Measurements from ENCODE around the gene JAGN1. TPM values are rescaled to one million over a fixed set of nuclear protein-coding genes. Genes with fewer than 3 reads are reported as not detected.
"Not testable (repeated sequence)": the region's sequence is repeated elsewhere in the genome, so short reads cannot be mapped to it uniquely, and the experiment has no call there.

The JAGN1 gene
- total and polyA plus RNA-seq, 2 donors: 24.2 to 37.5 TPM

DNA sequence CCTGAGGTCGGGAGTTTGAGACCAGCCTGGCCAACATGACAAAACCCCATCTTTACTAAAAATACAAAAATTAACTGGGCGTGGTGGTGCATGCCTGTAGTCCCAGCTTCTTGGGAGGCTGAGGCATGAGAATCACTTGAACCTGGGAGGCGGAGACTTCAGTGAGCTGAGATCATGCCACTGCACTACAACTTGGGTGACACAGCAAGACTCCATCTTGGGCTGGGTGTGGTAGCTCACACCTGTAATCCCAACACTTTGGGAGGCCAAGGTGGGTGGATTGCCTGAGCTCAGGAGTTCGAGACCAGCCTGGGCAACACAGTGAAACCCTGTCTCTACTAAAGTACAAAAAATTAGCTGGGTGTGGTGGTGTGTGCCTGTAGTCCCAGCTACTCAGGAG lies 14.2 kb upstream of the JAGN1 start:
- not testable (repeated sequence) for H3K27me3 ChIP-seq (ENCODE audit: control insufficient read depth in 2 of 2, insufficient read depth in 1 of 2, low read length in 1 of 2); H3K9me3 ChIP-seq (ENCODE audit: control insufficient read depth in 2 of 2, insufficient read depth in 1 of 2, low read length in 1 of 2); H3K4me1 ChIP-seq (ENCODE audit: control insufficient read depth in 2 of 2, insufficient read depth in 2 of 2, low read length in 2 of 2); H3K27ac ChIP-seq (ENCODE audit: low read depth in 1 of 2, low read length in 1 of 2); H3K36me3 ChIP-seq (ENCODE audit: control insufficient read depth in 2 of 2, insufficient read depth in 2 of 2, low read length in 1 of 2); H3K4me3 ChIP-seq (ENCODE audit: low read length in 2 of 2); DNase-seq (ENCODE audit: low read depth in 6 of 9, low spot score in 9 of 9)
- WGBS: 95% methylated on average over 4 of the region's 4 CpGs

DNA sequence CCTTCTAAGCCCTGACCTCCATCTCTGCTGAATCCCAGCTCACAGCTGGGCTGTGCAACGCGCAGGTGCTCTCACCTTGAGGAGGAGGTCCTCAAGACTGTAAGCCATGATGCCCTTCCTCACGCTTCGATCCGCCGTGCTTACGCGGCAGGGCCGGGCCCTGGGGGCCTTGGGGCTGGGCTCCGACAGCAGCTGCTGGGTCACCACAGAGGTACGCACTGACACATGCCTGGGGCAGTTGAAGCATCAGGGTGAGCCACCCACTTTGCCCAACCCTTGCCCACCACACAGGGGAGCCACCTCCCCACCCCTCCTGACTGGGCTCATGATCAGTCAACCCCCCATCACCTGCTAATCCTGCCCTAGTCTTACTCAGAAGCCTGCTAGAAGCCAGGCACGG lies 13.4 kb upstream of the JAGN1 start:
- WGBS: 95% methylated on average over 12 of the region's 12 CpGs
- no peak overlapping the region for H3K27ac ChIP-seq (ENCODE audit: low read depth in 1 of 2, low read length in 1 of 2)

DNA sequence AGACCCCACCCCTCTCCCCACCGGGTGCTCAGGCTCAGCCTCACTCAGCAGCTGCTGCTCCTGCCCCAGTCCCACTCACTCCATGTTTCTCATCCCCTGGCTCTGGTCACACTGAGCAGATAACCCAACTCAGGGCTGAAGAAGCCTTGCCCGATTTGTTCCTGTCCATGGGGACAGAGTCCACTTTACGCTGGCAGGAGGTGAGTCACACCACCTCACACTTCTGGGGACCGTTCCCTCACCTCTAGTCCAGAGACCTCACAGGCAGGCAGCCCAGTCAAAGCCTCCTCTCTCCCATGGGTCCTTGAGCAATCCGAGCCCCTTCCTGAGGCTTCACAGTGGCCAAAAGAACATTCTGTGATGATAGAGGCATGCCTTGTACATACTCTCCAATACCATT lies 11.7 kb upstream of the JAGN1 start:
- no peaks in the 10 kb centered on the region for H3K9me3 ChIP-seq (ENCODE audit: control insufficient read depth in 2 of 2, insufficient read depth in 1 of 2, low read length in 1 of 2)
- H3K27me3 ChIP-seq (ENCODE audit: control insufficient read depth in 2 of 2, insufficient read depth in 1 of 2, low read length in 1 of 2): no peaks in the 10 kb centered on the region
- no peak overlapping the region for H3K4me3 ChIP-seq (ENCODE audit: low read length in 2 of 2)
- 91% methylated on average over 5 of the region's 5 CpGs for WGBS
- H3K36me3 ChIP-seq (ENCODE audit: control insufficient read depth in 2 of 2, insufficient read depth in 2 of 2, low read length in 1 of 2): no peaks in the 10 kb centered on the region
- no peak overlapping the region for H3K27ac ChIP-seq (ENCODE audit: low read depth in 1 of 2, low read length in 1 of 2)
- H3K4me1 ChIP-seq (ENCODE audit: control insufficient read depth in 2 of 2, insufficient read depth in 2 of 2, low read length in 2 of 2): no peaks in the 10 kb centered on the region
- DNase-seq (ENCODE audit: low read depth in 6 of 9, low spot score in 9 of 9): no peak

More for the DNA sequence above, 13.4 kb upstream of the JAGN1 start:
- Histone ChIP-seq H3K4me3 (ENCODE audit: low read length in 2 of 2) (no peak overlapping the region), H3K4me1 (ENCODE audit: control insufficient read depth in 2 of 2, insufficient read depth in 2 of 2, low read length in 2 of 2) (no peaks in the 10 kb centered on the region), H3K9me3 (ENCODE audit: control insufficient read depth in 2 of 2, insufficient read depth in 1 of 2, low read length in 1 of 2) (no peaks in the 10 kb centered on the region), H3K27me3 (ENCODE audit: control insufficient read depth in 2 of 2, insufficient read depth in 1 of 2, low read length in 1 of 2) (no peaks in the 10 kb centered on the region), H3K36me3 (ENCODE audit: control insufficient read depth in 2 of 2, insufficient read depth in 2 of 2, low read length in 1 of 2) (no peaks in the 10 kb centered on the region)
- no peak for DNase-seq (ENCODE audit: low read depth in 6 of 9, low spot score in 9 of 9)

DNA sequence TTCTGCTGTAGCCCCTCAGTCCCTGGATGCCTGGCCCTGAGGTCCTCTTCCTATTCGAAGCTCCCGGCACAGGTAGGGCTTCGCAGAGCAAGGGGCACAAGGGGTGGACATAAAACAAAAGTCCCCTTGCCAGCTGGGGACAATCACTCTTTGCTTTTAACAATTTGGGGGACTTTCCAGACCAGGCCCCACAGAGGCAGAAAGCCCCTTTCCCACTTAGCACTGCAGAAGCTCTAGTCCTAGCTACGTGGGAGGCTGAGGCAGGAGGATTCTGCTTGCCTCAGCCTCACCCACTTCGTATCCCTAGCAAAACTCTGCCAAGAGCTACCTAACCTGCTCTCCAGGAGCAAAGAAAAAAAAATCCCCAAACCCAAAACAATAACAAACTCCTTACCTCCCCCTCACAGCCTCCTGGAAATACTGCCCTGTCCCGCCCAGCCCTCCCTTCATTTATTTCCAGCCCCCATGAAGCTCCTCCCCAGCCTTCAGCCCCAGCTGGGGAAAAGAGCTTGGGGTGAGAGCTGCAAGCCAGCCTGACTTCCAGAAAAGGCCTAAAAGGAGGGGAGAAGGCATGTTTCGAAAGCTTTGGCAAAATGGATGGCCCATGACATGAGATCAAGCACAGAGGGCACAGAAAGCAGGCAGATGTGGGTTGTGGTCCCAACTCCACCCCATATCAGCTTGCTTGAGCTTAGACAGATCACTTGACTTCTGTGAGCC lies 10.4 kb upstream of the JAGN1 start, which contains the start of gene CIDEC:
Gene CIDEC (minus strand): TSS at position 424 of the 720 bp plus-strand sequence. CDS start 1,767 bp downstream, outside the sequence.
- no peak within 1 kb of the TSS for H3K27ac ChIP-seq (ENCODE audit: low read depth in 1 of 2, low read length in 1 of 2)
- no peak within 1 kb of the TSS for H3K4me3 ChIP-seq (ENCODE audit: low read length in 2 of 2)
- H3K27me3 ChIP-seq (ENCODE audit: control insufficient read depth in 2 of 2, insufficient read depth in 1 of 2, low read length in 1 of 2): no peaks in the 10 kb centered on the region
- WGBS: 96% methylated on average over 7 of the region's 7 CpGs
- no peak for DNase-seq (ENCODE audit: low read depth in 6 of 9, low spot score in 9 of 9)
- no peaks in the 10 kb centered on the region for H3K9me3 ChIP-seq (ENCODE audit: control insufficient read depth in 2 of 2, insufficient read depth in 1 of 2, low read length in 1 of 2)
- no peaks in the 10 kb centered on the region for H3K36me3 ChIP-seq (ENCODE audit: control insufficient read depth in 2 of 2, insufficient read depth in 2 of 2, low read length in 1 of 2)
- H3K4me1 ChIP-seq (ENCODE audit: control insufficient read depth in 2 of 2, insufficient read depth in 2 of 2, low read length in 2 of 2): no peaks in the 10 kb centered on the region

DNA sequence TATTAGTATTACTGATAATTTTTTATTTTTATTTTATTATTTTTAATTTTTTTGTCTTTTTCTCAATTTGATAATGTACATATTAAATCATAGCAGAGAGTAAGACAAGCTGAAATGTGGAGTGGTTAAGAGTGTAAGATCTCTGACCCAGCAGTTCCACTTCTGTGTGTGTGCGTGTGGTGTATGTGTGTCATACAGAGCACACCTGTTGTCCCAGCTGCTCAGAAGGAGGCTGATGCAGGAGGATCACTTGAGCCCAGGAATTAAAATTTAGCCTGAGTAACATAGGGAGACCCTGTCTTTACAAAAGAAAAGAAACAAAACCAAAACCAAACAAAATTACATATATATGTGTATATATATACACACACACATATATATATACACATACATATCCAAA lies 9.0 kb upstream of the JAGN1 start:
- Histone ChIP-seq H3K4me1 (ENCODE audit: control insufficient read depth in 2 of 2, insufficient read depth in 2 of 2, low read length in 2 of 2) (no peaks in the 10 kb centered on the region), H3K4me3 (ENCODE audit: low read length in 2 of 2) (no peak overlapping the region), H3K27ac (ENCODE audit: low read depth in 1 of 2, low read length in 1 of 2) (no peak overlapping the region), H3K9me3 (ENCODE audit: control insufficient read depth in 2 of 2, insufficient read depth in 1 of 2, low read length in 1 of 2) (no peaks in the 10 kb centered on the region), H3K27me3 (ENCODE audit: control insufficient read depth in 2 of 2, insufficient read depth in 1 of 2, low read length in 1 of 2) (no peaks in the 10 kb centered on the region), H3K36me3 (ENCODE audit: control insufficient read depth in 2 of 2, insufficient read depth in 2 of 2, low read length in 1 of 2) (no peaks in the 10 kb centered on the region)
- DNase-seq (ENCODE audit: low read depth in 6 of 9, low spot score in 9 of 9): no peak
- 95% methylated on average over 1 of the region's 1 CpG for WGBS

DNA sequence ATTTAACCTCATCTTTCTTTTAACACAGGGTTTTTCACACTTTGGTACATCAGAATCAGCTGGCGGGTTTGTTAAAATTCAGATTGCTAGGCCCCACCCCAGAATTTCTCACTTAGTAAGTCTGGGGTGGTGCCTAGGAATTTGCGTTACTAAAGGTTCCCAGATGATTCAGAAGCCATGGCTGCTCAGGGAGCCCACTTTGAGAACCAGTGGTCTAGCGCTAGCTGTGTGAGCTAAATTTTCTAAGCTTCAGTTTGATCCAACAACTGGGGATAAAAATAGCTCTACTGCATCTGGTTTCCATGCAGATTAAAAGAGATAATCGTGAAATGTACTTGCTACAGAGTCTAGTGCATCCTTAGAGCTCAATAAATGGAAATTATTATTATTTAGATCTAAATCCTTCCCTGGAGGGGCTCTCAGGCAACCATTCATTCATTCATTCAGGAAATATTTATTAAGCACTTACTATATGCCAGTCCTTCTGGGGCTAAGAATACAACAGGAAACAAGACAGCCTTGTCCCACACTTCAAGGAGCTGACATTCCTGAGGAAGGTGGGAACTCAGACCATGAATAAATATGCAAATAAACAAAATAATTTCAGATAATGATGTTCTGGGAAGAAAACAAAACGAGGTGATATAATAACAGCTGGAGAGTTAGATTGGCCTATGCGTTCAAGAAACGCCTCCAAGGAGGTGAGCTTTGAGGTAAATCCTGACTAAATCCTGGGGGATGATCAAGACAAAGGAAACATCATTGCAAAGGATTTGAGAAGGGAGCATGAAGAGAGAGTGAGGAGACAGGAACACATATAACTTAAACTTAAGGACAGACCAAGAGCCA lies 6.5 kb upstream of the JAGN1 start:
- no peak overlapping the region for H3K4me3 ChIP-seq (ENCODE audit: low read length in 2 of 2)
- no peaks in the 10 kb centered on the region for H3K4me1 ChIP-seq (ENCODE audit: control insufficient read depth in 2 of 2, insufficient read depth in 2 of 2, low read length in 2 of 2)
- no peaks in the 10 kb centered on the region for H3K36me3 ChIP-seq (ENCODE audit: control insufficient read depth in 2 of 2, insufficient read depth in 2 of 2, low read length in 1 of 2)
- H3K27me3 ChIP-seq (ENCODE audit: control insufficient read depth in 2 of 2, insufficient read depth in 1 of 2, low read length in 1 of 2): no peaks in the 10 kb centered on the region
- no peak for DNase-seq (ENCODE audit: low read depth in 6 of 9, low spot score in 9 of 9)
- no peaks in the 10 kb centered on the region for H3K9me3 ChIP-seq (ENCODE audit: control insufficient read depth in 2 of 2, insufficient read depth in 1 of 2, low read length in 1 of 2)
- WGBS: 96% methylated on average over 7 of the region's 7 CpGs
- no peak overlapping the region for H3K27ac ChIP-seq (ENCODE audit: low read depth in 1 of 2, low read length in 1 of 2)

DNA sequence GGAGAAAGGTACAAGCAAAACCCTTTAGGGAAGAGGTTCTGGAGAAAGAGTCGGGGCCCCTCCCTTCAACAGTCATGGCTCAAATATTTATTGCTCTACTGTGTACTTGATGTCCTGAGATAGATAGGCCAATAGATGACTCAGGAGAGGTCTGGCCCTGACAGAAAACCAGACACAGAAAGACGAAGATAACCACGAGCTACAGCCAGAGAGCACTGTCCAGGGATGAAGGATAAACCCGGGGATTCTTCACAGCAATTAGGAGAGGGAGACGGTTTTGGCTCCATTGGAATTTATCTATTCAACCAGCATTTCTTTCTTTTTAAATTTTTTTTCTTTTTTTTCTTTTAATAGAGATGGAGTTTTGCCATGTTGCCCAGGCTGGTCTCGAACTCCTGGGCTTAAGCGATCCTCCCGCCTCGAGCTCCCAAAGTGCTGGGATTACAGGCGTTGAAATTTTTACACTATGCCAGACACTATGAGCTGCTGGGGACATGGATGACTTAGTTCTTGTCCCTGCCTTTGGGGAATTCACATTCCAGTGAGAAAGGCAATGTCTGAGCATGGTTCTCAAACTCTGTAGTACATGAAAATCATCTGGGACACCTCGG lies 5.8 kb upstream of the JAGN1 start:
- H3K27ac ChIP-seq (ENCODE audit: low read depth in 1 of 2, low read length in 1 of 2): no peak overlapping the region
- 92% methylated on average over 11 of the region's 11 CpGs for WGBS
- DNase-seq (ENCODE audit: low read depth in 6 of 9, low spot score in 9 of 9): no peak

DNA sequence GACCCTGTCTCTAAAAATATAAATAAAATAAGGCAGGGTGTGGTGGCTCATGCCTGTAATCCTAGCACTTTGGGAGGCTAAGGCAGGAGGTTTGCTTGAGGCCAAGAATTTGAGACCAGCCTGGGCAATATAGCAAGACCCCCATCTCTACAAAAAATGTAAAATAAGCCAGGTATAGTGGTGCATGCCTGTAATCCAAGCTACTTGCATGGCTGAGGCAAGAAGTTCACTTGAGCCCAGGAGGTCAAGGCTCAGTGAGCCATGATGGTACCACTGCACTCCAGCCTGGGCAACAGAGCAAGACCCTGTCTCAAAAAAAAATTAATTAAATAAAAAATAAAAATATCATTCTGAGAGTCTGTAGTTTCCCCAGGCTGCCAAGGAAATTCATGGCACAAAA lies 4.1 kb upstream of the JAGN1 start:
- Histone ChIP-seq H3K27me3 (ENCODE audit: control insufficient read depth in 2 of 2, insufficient read depth in 1 of 2, low read length in 1 of 2) (no peaks in the 10 kb centered on the region), H3K4me1 (ENCODE audit: control insufficient read depth in 2 of 2, insufficient read depth in 2 of 2, low read length in 2 of 2) (peaks cover 0 to 5% of the 10 kb centered on the region in 2 donors), H3K4me3 (ENCODE audit: low read length in 2 of 2) (no peak overlapping the region), H3K27ac (ENCODE audit: low read depth in 1 of 2, low read length in 1 of 2) (no peak overlapping the region), H3K9me3 (ENCODE audit: control insufficient read depth in 2 of 2, insufficient read depth in 1 of 2, low read length in 1 of 2) (no peaks in the 10 kb centered on the region), H3K36me3 (ENCODE audit: control insufficient read depth in 2 of 2, insufficient read depth in 2 of 2, low read length in 1 of 2) (no peaks in the 10 kb centered on the region)
- DNase-seq (ENCODE audit: low read depth in 6 of 9, low spot score in 9 of 9): no peak

More for the DNA sequence above, 5.8 kb upstream of the JAGN1 start:
- no peaks in the 10 kb centered on the region for H3K4me1 ChIP-seq (ENCODE audit: control insufficient read depth in 2 of 2, insufficient read depth in 2 of 2, low read length in 2 of 2)
- no peaks in the 10 kb centered on the region for H3K36me3 ChIP-seq (ENCODE audit: control insufficient read depth in 2 of 2, insufficient read depth in 2 of 2, low read length in 1 of 2)
- H3K9me3 ChIP-seq (ENCODE audit: control insufficient read depth in 2 of 2, insufficient read depth in 1 of 2, low read length in 1 of 2): no peaks in the 10 kb centered on the region
- no peaks in the 10 kb centered on the region for H3K27me3 ChIP-seq (ENCODE audit: control insufficient read depth in 2 of 2, insufficient read depth in 1 of 2, low read length in 1 of 2)
- H3K4me3 ChIP-seq (ENCODE audit: low read length in 2 of 2): no peak overlapping the region

DNA sequence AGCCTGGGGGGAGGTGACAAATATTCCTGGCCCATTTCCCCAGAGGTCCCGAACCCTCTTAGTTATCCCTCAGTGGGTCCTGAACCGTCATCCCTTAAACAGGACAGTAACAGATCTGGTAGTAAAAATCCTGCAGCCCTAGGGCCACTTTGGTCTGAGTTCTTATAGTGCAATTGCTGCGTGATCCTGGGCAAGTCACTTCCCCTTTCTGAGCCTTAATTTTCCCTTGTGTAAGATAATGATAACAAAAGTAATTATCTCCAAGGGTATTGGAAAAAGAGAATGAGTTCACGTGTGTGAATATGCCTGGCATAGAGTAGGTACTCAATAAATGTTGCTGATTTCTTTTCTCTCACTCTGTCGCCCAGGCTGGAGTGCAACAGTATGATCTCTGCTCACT lies 2.9 kb upstream of the JAGN1 start:
- 96% methylated on average over 5 of the region's 5 CpGs for WGBS
- Histone ChIP-seq H3K27ac (ENCODE audit: low read depth in 1 of 2, low read length in 1 of 2) (no peak overlapping the region), H3K4me3 (ENCODE audit: low read length in 2 of 2) (no peak overlapping the region), H3K4me1 (ENCODE audit: control insufficient read depth in 2 of 2, insufficient read depth in 2 of 2, low read length in 2 of 2) (peaks cover 2 to 12% of the 10 kb centered on the region in 2 donors), H3K9me3 (ENCODE audit: control insufficient read depth in 2 of 2, insufficient read depth in 1 of 2, low read length in 1 of 2) (no peaks in the 10 kb centered on the region), H3K27me3 (ENCODE audit: control insufficient read depth in 2 of 2, insufficient read depth in 1 of 2, low read length in 1 of 2) (no peaks in the 10 kb centered on the region), H3K36me3 (ENCODE audit: control insufficient read depth in 2 of 2, insufficient read depth in 2 of 2, low read length in 1 of 2) (peaks cover 0 to 4% of the 10 kb centered on the region in 2 donors)
- DNase-seq (ENCODE audit: low read depth in 6 of 9, low spot score in 9 of 9): no peak
